KOPT-K1 (cell line): ENCODE results near the gene FSTL1.

Experiments
- H3K27ac ChIP-seq: fragments of 200-600 bp; sonication (generic); 2 replicates; pipeline ENCODE4 v1.5.1; 2016; ENCODE audit warnings: antibody characterized with exemption, mild to moderate bottlenecking, low read depth, low read length; ENCODE audit not compliant: poor library complexity, severe bottlenecking
- H3K36me3 ChIP-seq: fragments of 200-600 bp; sonication (generic); 2 replicates; pipeline ENCODE4 v1.5.1; 2017; ENCODE audit warnings: antibody characterized with exemption, mild to moderate bottlenecking, low read length, moderate library complexity; ENCODE audit not compliant: insufficient read depth
- H3K9me3 ChIP-seq: fragments of 200-600 bp; sonication (generic); 2 replicates; pipeline ENCODE4 v1.5.1; 2017; ENCODE audit warnings: antibody characterized with exemption, low read length, mild to moderate bottlenecking; ENCODE audit not compliant: insufficient read depth, poor library complexity, severe bottlenecking

FSTL1 gene

GRCh38 chr3:120437559-120437958, 13.2 kb downstream of the FSTL1 start:
- H3K9me3 ChIP-seq: no peaks in the 10 kb centered on the region
- no peak overlapping the region for H3K27ac ChIP-seq
- H3K36me3 ChIP-seq: no peaks in the 10 kb centered on the region

- Histone ChIP-seq H3K36me3 (no peaks in the 10 kb centered on the region), H3K27ac (no peak overlapping the region), H3K9me3 (no peaks in the 10 kb centered on the region)
These were observed 14.2 kb downstream of the FSTL1 start for GRCh38 chr3:120436523-120437050.

GRCh38 chr3:120435621-120436020, 15.2 kb downstream of the FSTL1 start:
- no peaks in the 10 kb centered on the region for H3K36me3 ChIP-seq
- H3K27ac ChIP-seq: no peak overlapping the region
- no peaks in the 10 kb centered on the region for H3K9me3 ChIP-seq

GRCh38 chr3:120433662-120434331, 17.0 kb downstream of the FSTL1 start:
- Histone ChIP-seq H3K9me3 (no peaks in the 10 kb centered on the region), H3K27ac (no peak overlapping the region), H3K36me3 (no peaks in the 10 kb centered on the region)

GRCh38 chr3:120432150-120432860, 18.5 kb downstream of the FSTL1 start:
- H3K27ac ChIP-seq: no peak overlapping the region
- no peaks in the 10 kb centered on the region for H3K36me3 ChIP-seq
- no peaks in the 10 kb centered on the region for H3K9me3 ChIP-seq

- H3K27ac ChIP-seq: no peak overlapping the region
- H3K36me3 ChIP-seq: no peaks in the 10 kb centered on the region
- H3K9me3 ChIP-seq: no peaks in the 10 kb centered on the region
These were observed 20.9 kb downstream of the FSTL1 start for GRCh38 chr3:120429921-120430361.

GRCh38 chr3:120428924-120429323, 21.9 kb downstream of the FSTL1 start:
- Histone ChIP-seq H3K9me3 (no peaks in the 10 kb centered on the region), H3K27ac (no peak overlapping the region), H3K36me3 (no peaks in the 10 kb centered on the region)

- Histone ChIP-seq H3K9me3 (no peaks in the 10 kb centered on the region), H3K36me3 (no peaks in the 10 kb centered on the region), H3K27ac (no peak overlapping the region)
These were observed 23.6 kb downstream of the FSTL1 start for GRCh38 chr3:120427201-120427600.

- no peak overlapping the region for H3K27ac ChIP-seq
- H3K9me3 ChIP-seq: no peaks in the 10 kb centered on the region
- no peaks in the 10 kb centered on the region for H3K36me3 ChIP-seq
These were observed 25.1 kb downstream of the FSTL1 start for GRCh38 chr3:120425572-120426250.

- no peaks in the 10 kb centered on the region for H3K36me3 ChIP-seq
- no peak overlapping the region for H3K27ac ChIP-seq
- H3K9me3 ChIP-seq: no peaks in the 10 kb centered on the region
These were observed 25.7 kb downstream of the FSTL1 start for GRCh38 chr3:120424976-120425570.

- Histone ChIP-seq H3K27ac (no peak overlapping the region), H3K9me3 (no peaks in the 10 kb centered on the region), H3K36me3 (no peaks in the 10 kb centered on the region)
These were observed 26.3 kb downstream of the FSTL1 start for GRCh38 chr3:120424506-120424905.

GRCh38 chr3:120423432-120423831, 27.4 kb downstream of the FSTL1 start:
- no peak overlapping the region for H3K27ac ChIP-seq
- no peaks in the 10 kb centered on the region for H3K36me3 ChIP-seq
- no peaks in the 10 kb centered on the region for H3K9me3 ChIP-seq

GRCh38 chr3:120421926-120422325, 28.9 kb downstream of the FSTL1 start:
- H3K27ac ChIP-seq: no peak overlapping the region
- H3K9me3 ChIP-seq: no peaks in the 10 kb centered on the region
- no peaks in the 10 kb centered on the region for H3K36me3 ChIP-seq

- Histone ChIP-seq H3K27ac (no peak overlapping the region), H3K9me3 (no peaks in the 10 kb centered on the region), H3K36me3 (no peaks in the 10 kb centered on the region)
These were observed 29.8 kb downstream of the FSTL1 start for GRCh38 chr3:120420928-120421551.

- Histone ChIP-seq H3K27ac (no peak overlapping the region), H3K36me3 (no peaks in the 10 kb centered on the region)
These were observed 30.4 kb downstream of the FSTL1 start for GRCh38 chr3:120420360-120420759.

More at GRCh38 chr3:120420360-120420759, 30.4 kb downstream of the FSTL1 start:
- no peaks in the 10 kb centered on the region for H3K9me3 ChIP-seq
